IMR-90 (cell line): ENCODE results near the gene SEL1L2. TPM values are rescaled to one million over a fixed set of nuclear protein-coding genes. Genes with fewer than 3 reads are reported as not detected.

Source experiments
- ATAC-seq: fragments of 200-7000 bp; cut with Tn5 transposase; 2 replicates; pipeline ENCODE4 v1.9.1; 2020; ENCODE audit warnings: low read depth, mild to moderate bottlenecking, moderate library complexity
- BruUV-seq: library from RNA; stranded (reverse); fragments of 400-500 nt; replicated peaks from 2 replicates; lab custom pipeline; 2021; lab: Mats Ljungman, UMichigan
- CTCF ChIA-PET: fragments of 300-600 bp; formaldehyde crosslinking; extraction: SDS; loops from one replicate; lab custom pipeline; 2021; ENCODE audit warnings: antibody characterized with exemption; lab: Yijun Ruan, JAX
- POLR2A ChIA-PET: fragments of 300-600 bp; sonication (Branson Sonifier 250); formaldehyde crosslinking; loops from one replicate; lab custom pipeline; 2022; ENCODE audit warnings: antibody characterized with exemption; ENCODE audit not compliant: unreplicated experiment; lab: Charles Lee
- DNase-seq: peaks from one replicate; pipeline ENCODE4 v3.0.0; 2013
- H2AFZ ChIP-seq: replicated peaks from 2 replicates; pipeline ENCODE3; 2013; ENCODE audit warnings: low read length, mild to moderate bottlenecking; ENCODE audit not compliant: poor library complexity
- H2AK5ac ChIP-seq: 2 replicates; pipeline ENCODE4 v1.6.1; 2013; ENCODE audit warnings: low read depth, low read length, inconsistent platforms
- H2AK9ac ChIP-seq: replicated peaks from 2 replicates; pipeline ENCODE3; 2013; ENCODE audit warnings: mild to moderate bottlenecking, low read depth, low read length, moderate library complexity; ENCODE audit not compliant: poor library complexity
- H2BK120ac ChIP-seq: 2 replicates; pipeline ENCODE4 v1.6.1; 2013; ENCODE audit warnings: low read depth, low read length, inconsistent platforms
- H2BK15ac ChIP-seq: 3 replicates; pipeline ENCODE4 v1.6.1; 2013; ENCODE audit warnings: low read depth, low read length, inconsistent platforms
- H2BK20ac ChIP-seq: 2 replicates; pipeline ENCODE4 v1.6.1; 2013; ENCODE audit warnings: low read depth, mild to moderate bottlenecking, inconsistent platforms, low read length, moderate library complexity
- H2BK5ac ChIP-seq: 2 replicates; pipeline ENCODE4 v1.6.1; 2013; ENCODE audit warnings: mild to moderate bottlenecking, low read depth, low read length, inconsistent platforms; ENCODE audit not compliant: poor library complexity, severe bottlenecking
- H3K14ac ChIP-seq: replicated peaks from 2 replicates; pipeline ENCODE4 v1.6.1; 2013; ENCODE audit warnings: low read depth, low read length, inconsistent platforms
- H3K18ac ChIP-seq: 2 replicates; pipeline ENCODE4 v1.6.1; 2013; ENCODE audit warnings: low read depth, low read length, control low read depth
- H3K23ac ChIP-seq: 2 replicates; pipeline ENCODE4 v1.6.1; 2013; ENCODE audit warnings: low read depth, low read length, inconsistent platforms
- H3K27ac ChIP-seq: 2 replicates; pipeline ENCODE4 v1.5.1; 2013; ENCODE audit warnings: mild to moderate bottlenecking, control low read depth, low read length; ENCODE audit not compliant: insufficient read depth
- H3K27me3 ChIP-seq: 2 replicates; pipeline ENCODE4 v1.6.1; 2013; ENCODE audit warnings: low read length; ENCODE audit not compliant: control insufficient read depth, insufficient read depth
- H3K36me3 ChIP-seq: 2 replicates; pipeline ENCODE4 v1.6.1; 2013; ENCODE audit warnings: low read length, mixed read lengths; ENCODE audit not compliant: control insufficient read depth, insufficient read depth
- H3K4ac ChIP-seq: 2 replicates; pipeline ENCODE4 v1.6.1; 2013; ENCODE audit warnings: low read depth, low read length, inconsistent platforms
- H3K4me1 ChIP-seq: 2 replicates; pipeline ENCODE4 v1.6.1; 2013; ENCODE audit warnings: low read length, mixed read lengths; ENCODE audit not compliant: control insufficient read depth, insufficient read depth
- H3K4me2 ChIP-seq: 2 replicates; pipeline ENCODE4 v1.6.1; 2013; ENCODE audit warnings: low read depth, mild to moderate bottlenecking, control low read depth, low read length, moderate library complexity
- H3K4me3 ChIP-seq: 2 replicates; pipeline ENCODE4 v1.5.1; 2013; ENCODE audit warnings: low read depth, mild to moderate bottlenecking, control low read depth, low read length, moderate library complexity; ENCODE audit not compliant: insufficient read depth
- H3K56ac ChIP-seq: 2 replicates; pipeline ENCODE4 v1.6.1; 2013; ENCODE audit warnings: low read length, inconsistent platforms; ENCODE audit not compliant: insufficient read depth; ENCODE audit errors: extremely low read depth
- H3K79me1 ChIP-seq, 2 experiments: 2 replicates each; pipeline ENCODE4 v1.6.1; 2013; ENCODE audit warnings: low read length in 2 of 2, inconsistent platforms in 1 of 2, low read depth in 1 of 2
- H3K9ac ChIP-seq: 2 replicates; pipeline ENCODE4 v1.6.1; 2013; ENCODE audit warnings: low read depth, low read length, control low read depth
- H3K9me1 ChIP-seq: 2 replicates; pipeline ENCODE4 v1.6.1; 2013; ENCODE audit warnings: low read length, inconsistent platforms; ENCODE audit not compliant: insufficient read depth
- H3K9me3 ChIP-seq: 2 replicates; pipeline ENCODE4 v1.6.1; 2013; ENCODE audit warnings: low read length; ENCODE audit not compliant: control insufficient read depth, insufficient read depth
- H4K20me1 ChIP-seq: 2 replicates; pipeline ENCODE4 v1.6.1; 2013; ENCODE audit warnings: low read length, inconsistent platforms; ENCODE audit not compliant: insufficient read depth
- H4K5ac ChIP-seq: 2 replicates; pipeline ENCODE4 v1.6.1; 2013; ENCODE audit warnings: mild to moderate bottlenecking, low read depth, low read length, control low read depth
- H4K8ac ChIP-seq, 2 experiments: 2 replicates each; pipeline ENCODE4 v1.6.1; 2013; ENCODE audit warnings: low read depth in 2 of 2, low read length in 2 of 2, control low read depth in 1 of 2, inconsistent platforms in 1 of 2
- H4K91ac ChIP-seq: 2 replicates; pipeline ENCODE4 v1.6.1; 2013; ENCODE audit warnings: low read depth, low read length, inconsistent platforms; ENCODE audit not compliant: insufficient read depth
- FOS ChIP-seq: fragments of 150-350 bp; IDR thresholded peaks from 2 replicates; pipeline ENCODE4 v1.6.1; 2016; ENCODE audit warnings: low read depth, low read length
- MAFK ChIP-seq: IDR thresholded peaks from 2 replicates; pipeline ENCODE4 v1.6.1; 2012; ENCODE audit warnings: low read depth, low read length, improper control_type of control experiment
- MAZ ChIP-seq: IDR thresholded peaks from 2 replicates; pipeline ENCODE4 v1.6.1; 2012; ENCODE audit warnings: low read depth, mild to moderate bottlenecking, low read length, improper control_type of control experiment, moderate library complexity, borderline replicate concordance
- POLR2A ChIP-seq: IDR thresholded peaks from 2 replicates; pipeline ENCODE4 v1.6.1; 2012; ENCODE audit warnings: mild to moderate bottlenecking, low read depth, low read length
- WGBS, 2 experiments: methylation state at CpG; one replicate each; pipeline versions ENCODE4 v1.1.5 to v1.1.7; 2013; ENCODE audit warnings: missing lambda C conversion rate in 2 of 2; ENCODE audit not compliant: insufficient read length in 1 of 2; ENCODE audit errors: extremely low coverage in 2 of 2; 5-methylcytosine and 5-hydroxymethylcytosine counted together
- dilution Hi-C: fragments of 300-500 bp; cut with HindIII; formaldehyde crosslinking; loops from one replicate; pipeline ENCODE4 v1.14.3; 2018; ENCODE audit warnings: low sequenced_read_pairs; ENCODE audit not compliant: unreplicated experiment
- in situ Hi-C: fragments of 300-500 bp; cut with MboI; formaldehyde crosslinking; loops from 3 replicates; pipeline ENCODE4 v1.14.3; 2019; ENCODE audit warnings: low sequenced_read_pairs, inconsistent platforms, mixed read lengths
- intact Hi-C: fragments of 100-400 bp; cut with micrococcal nuclease; formaldehyde crosslinking; loops from 2 replicates; pipeline ENCODE4 v1.10.0; 2022
- polyA plus RNA-seq, 3 experiments: library from polyadenylated mRNA; depleted of rRNA; stranded (reverse); fragments of >200 nt; gene quantifications; 2 replicates each; pipeline ENCODE4 v1.2.3, GENCODE V29; 2012; ENCODE audit warnings: low replicate concordance in 1 of 3
- total RNA-seq: library from RNA; depleted of rRNA; stranded (reverse); fragments of >200 nt; gene quantifications from 2 replicates; pipeline ENCODE4 v1.2.3, GENCODE V29; 2012

The SEL1L2 gene
- total and polyA plus RNA-seq, 2 of the 4 experiments (the other 2 are of a cell fraction): not detected

DNA sequence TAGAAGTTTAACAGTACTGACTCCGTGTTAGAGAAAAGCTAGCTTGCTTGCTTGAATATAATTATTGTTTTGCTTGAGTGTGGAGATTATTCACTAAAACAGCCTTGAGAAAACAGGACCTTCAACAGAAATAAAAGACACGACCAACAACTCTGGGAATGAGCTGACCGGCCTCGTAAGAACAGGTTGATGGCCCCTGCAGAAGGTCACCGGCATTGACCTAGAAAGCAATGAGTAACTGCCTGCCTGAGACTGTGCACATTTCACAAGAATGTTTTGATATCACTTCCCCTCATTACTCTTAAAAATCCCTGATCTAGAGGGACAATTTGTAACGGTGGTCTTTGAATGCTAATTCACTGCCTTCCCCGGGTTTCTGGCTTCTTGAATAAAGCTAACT is 49.4 kb downstream of the SEL1L2 start:
- Histone ChIP-seq H3K18ac (no peak overlapping the region), H3K9me1 (no peaks in the 10 kb centered on the region), H2BK15ac (no peak overlapping the region), H3K79me1 (no peaks in the 10 kb centered on the region), H3K4me1 (no peaks in the 10 kb centered on the region), H3K4ac (no peak overlapping the region), H2BK120ac (no peak overlapping the region), H2BK20ac (no peak overlapping the region), H4K20me1 (no peaks in the 10 kb centered on the region), H2AK9ac (no peak overlapping the region), H3K36me3 (no peaks in the 10 kb centered on the region), H3K23ac (no peak overlapping the region), H3K27ac (no peak overlapping the region), H3K9me3 (0 out of 2 replicates have a peak, but pooled peaks cover 2% of the 10 kb centered on the region), H3K4me3 (no peak overlapping the region), H2AK5ac (no peak overlapping the region), H3K9ac (no peak overlapping the region), H2BK5ac (no peak overlapping the region), H3K27me3 (no peaks in the 10 kb centered on the region), H2AFZ (no peak overlapping the region), H3K4me2 (no peak overlapping the region), H4K91ac (no peak overlapping the region), H3K56ac (no peak overlapping the region), H3K14ac (no peak overlapping the region), H4K5ac (no peak overlapping the region), H4K8ac (no peak overlapping the region)
- DNase-seq: no peak
- POLR2A ChIA-PET: no interaction called here
- CTCF ChIA-PET: no interaction called here
- BruUV-seq: no TSS peak
- ATAC-seq: no peak
- intact Hi-C loops: no loop called here
- in situ Hi-C loops: no loop called here
- dilution Hi-C loops: no loop called here
- 60% methylated on average over 2 of the region's 7 CpGs; no CpG with 5 or more reads in 1 of the 2 experiments for WGBS, 2 experiments
- no peak for TF ChIP-seq POLR2A
- no peak for TF ChIP-seq MAZ
- TF ChIP-seq MAFK: no peak
- no peak for TF ChIP-seq FOS
